Hematopoietic multipotent progenitor cell treated with erythropoietin and hydrocortisone succinate and interleukin-3 and kit ligand, for 17 days (in vitro differentiated cells): ENCODE measurements around the gene STX2.
A peak's percentile ranks its signal among the peaks of the same experiment; 100 is the strongest.
"Not testable (repeated sequence)": the region's sequence is repeated elsewhere in the genome, so short reads cannot be mapped to it uniquely, and the experiment has no call there.

Experiments used
- DNase-seq: peaks from one replicate; pipeline ENCODE4 v3.0.0-alpha.2; 2015; ENCODE audit warnings: low spot score

Gene STX2

GRCh38 chr12:130870442-130871285 lies 31.6 kb upstream of the STX2 start:
- peak; percentile 48 for DNase-seq

- no peak for DNase-seq
These were observed 29.4 kb upstream of the STX2 start for GRCh38 chr12:130868412-130868811.

DNA sequence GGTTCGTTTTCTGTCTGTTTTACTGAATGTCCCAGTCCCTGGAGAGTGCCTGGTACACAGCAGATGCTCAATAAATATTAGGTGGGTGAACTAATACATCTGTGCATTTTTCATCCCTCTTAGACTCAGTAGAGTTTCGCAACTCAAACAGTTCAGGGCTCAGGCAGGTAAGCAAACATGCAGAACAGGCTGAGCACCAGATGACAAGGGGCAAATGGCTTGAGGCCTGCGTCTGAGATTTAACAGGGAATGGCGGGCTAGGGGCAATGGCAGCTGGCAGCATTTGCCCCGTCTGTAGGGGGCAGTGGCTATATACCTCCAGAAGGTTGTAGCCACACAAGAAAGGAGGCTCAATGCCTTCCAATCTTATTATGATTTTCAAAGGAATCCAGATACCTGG lies 24.2 kb upstream of the STX2 start:
- DNase-seq = no peak

DNA sequence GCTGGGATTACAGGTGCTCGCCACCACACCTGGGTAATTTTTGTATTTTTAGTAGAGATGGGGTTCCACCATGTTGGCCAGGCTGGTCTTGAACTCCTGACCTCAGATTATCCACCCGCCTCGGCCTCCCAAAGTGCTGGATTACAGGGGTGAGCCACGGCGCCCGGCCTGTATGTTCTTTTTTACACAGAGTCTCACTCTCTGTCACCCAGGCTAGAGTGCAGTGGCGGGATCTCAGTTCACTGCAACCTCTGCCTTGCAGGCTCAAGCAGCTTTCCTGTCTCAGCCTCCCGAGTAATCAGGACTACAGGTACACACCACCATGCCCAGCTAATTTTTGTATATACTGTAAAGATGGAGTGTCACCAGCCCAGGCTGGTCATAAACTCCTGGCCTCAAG lies 23.7 kb upstream of the STX2 start:
- DNase-seq = not testable (repeated sequence)

DNA sequence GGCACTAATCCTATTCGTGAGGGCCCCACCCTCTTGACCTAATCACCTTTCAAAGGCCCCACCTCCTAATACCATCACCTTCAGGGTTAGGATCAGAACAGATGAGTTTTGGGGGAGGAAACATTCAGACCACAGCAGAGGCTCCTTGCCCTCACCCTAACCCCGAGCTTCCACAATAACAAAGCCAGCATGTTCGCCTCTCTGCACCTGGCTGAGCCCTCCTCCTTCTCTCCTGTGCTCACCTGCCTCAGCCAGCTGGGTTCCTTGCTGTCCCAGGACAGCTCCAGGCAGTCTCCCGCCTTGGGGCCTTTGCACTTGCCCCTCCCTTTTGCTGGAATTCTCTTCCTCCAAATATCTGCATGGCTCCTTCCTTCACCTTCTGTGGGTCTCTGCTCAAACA lies 23.1 kb upstream of the STX2 start:
- no peak for DNase-seq

GRCh38 chr12:130860311-130860710 lies 21.3 kb upstream of the STX2 start:
- no peak for DNase-seq

- DNase-seq = no peak
These were observed 20.1 kb upstream of the STX2 start for GRCh38 chr12:130859161-130859560.

DNA sequence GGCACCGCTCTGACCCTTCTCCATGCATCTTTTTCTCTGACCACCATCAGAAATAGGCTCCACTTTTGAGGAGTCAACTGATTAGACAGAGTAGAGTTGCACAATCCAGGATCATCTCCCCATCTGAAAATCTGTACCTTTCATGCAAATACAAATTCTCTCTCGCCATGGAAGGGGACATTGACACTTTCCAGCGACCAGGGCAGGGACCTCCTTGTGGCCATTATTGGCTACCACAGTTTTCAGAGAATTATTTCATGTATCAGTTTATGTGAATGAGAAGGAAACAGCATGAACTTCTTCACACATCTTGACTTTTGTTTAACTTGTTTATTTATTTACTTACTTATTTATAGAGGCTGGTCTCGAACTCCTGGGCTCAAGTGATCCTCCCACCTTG lies 19.0 kb upstream of the STX2 start:
- no peak for DNase-seq

GRCh38 chr12:130856088-130856487 lies 17.0 kb upstream of the STX2 start:
- DNase-seq = no peak

GRCh38 chr12:130850418-130851021 lies 11.5 kb upstream of the STX2 start:
- DNase-seq = no peak

- DNase-seq = no peak
These were observed 10.7 kb upstream of the STX2 start for GRCh38 chr12:130849561-130850417.

DNA sequence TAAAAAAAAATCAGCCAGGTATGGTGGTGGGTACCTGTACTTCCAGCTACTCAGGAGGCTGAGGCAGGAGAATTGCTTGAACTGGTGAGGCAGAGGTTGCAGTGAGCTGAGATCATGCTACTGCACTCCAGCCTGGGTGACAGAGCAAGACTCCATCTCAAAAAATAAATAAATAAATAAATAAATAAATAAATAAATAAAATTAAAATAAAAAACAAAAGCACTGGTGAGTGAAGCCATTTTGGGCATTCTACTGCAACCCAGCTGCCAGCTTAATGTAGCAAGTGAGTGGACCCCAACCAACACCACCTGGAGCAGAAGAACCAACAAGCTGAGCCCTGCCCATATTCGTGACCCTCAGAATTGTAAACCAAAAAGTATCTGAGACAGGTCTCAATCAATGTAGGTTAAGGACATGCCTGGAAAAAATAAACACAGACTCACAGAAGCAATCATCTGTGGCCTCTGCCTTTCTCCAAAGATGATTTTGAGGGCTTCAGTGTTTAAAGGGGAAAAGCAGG lies 9.8 kb upstream of the STX2 start:
- not testable (repeated sequence) for DNase-seq

DNA sequence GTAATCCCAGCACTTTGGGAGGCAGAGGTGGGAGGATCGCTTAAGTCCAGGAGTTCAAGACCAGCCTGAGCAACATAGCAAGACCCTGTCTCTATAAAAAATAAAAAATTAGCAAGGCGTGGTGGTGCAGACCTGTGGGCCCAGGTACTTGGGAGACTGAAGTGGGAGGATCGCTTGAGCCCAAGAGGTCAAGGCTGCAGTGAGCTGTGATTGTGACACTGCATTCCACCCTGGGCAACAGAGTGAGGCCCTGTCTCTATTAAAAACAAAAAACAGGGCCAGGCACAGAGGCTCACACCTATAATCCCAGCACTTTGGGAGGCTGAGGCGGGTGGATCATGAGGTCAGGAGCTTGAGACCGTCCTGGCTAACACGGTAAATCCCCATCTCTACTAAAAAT lies 9.1 kb upstream of the STX2 start:
- DNase-seq = not testable (repeated sequence)

DNA sequence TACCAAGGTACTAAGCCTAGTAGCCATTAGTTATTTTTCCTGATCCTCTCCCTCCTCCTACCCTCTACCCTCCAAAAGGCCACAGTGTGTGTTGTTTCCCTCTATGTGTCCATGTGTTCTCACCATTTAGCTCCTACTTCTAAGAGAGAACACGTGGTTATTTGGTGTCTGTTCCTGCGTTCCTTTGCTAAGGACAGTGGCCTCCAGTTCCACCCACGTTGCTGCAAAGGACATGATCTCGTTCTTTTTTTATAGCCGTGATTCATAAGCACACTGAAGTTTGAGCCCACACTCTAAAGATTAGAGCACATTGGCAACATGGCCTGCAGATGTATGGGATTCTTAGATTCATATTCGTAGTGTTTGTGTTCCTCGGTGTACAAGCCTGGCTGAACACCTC lies 8.1 kb upstream of the STX2 start:
- DNase-seq = no peak

DNA sequence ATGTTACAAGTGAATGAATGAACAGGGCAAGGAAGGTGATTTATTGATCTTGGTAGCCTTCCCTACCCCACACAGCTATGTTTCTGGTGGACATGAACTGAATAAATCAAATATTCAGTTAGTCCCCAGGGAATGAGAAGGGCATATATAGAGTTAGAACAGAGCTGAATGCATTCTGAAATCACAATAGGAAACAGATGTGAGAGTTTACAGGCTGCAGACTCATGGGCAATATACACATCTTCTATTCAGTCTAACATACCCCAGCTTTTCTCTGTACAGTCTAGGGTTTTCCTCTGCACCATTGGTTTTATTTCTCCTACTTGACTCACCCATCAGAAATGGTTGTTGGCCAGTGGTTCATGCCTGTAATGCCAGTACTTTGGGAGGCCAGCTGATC lies 7.3 kb upstream of the STX2 start:
- no peak for DNase-seq

- no peak for DNase-seq
These were observed 837 bp upstream of the STX2 start for GRCh38 chr12:130839770-130840404.

DNA sequence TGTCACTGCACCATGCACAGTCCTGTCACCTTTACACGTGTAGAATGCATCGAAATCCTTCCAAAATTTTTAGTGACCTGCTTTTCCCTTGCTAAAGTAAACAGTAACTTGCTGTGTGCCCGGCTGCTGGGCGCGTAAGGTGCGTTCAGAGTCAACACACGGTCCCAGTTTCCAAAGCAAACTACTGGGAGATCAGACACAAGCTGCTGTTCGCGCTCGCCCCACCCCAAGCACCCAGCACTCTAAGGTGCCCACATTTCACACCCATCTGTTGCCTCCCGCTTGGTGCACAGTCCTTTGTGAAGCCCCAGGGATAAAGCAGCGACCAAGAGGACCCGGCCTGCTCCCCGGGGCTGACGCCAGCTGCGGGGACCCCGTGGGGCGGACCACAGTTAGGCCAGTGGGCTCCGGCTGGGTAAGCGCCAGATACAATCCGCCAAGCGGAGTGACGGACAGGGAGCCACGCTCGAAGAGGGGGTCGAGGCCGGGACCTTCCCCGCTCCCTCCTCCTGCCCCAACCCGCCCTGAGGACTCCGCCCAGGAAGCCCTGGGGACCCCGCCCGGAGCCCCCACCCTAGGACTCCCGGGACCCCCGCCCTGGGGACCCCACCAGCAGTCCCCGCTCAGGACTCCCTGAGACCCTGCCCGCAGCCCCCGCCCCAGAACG lies 633 bp downstream of the STX2 start:
- DNase-seq = peak; percentile 66

DNA sequence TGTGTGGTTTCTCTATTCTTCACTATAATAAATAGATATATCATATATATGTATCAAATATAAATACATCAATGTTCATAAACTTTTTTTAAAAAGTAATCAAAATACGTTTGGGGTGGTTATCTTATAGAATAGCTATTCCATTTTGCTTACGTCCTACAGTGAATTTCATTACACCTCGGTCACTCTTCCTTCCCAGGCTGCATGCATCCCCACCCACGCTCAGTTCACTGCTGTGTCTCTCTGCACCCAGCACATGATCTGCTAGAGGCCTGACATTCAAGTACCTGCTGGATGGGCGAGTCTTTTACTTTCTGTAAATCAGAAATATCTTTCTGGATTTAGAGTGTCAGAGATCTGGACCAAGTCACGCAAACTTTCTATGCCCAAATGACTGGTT lies 3.6 kb downstream of the STX2 start:
- peak; percentile 36 for DNase-seq

DNA sequence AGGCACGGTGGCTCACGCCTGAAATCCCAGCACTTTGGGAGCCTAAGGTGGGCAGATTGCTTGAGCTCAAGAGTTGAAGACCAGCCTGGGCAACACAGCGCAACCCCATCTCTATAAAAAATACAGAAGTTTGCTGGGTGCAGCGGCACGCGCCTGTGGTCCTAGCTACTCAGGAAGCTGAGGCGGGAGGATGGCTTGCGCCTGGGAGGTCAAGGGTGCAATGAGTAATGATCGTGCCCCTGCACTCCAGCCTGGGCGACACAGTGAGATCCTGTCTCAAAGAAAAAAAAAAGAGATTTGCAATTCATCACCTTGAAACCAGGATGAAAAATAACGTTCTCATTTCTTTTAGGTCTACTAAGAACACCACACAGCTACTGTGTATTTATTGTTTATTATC lies 4.0 kb downstream of the STX2 start:
- DNase-seq = no peak

DNA sequence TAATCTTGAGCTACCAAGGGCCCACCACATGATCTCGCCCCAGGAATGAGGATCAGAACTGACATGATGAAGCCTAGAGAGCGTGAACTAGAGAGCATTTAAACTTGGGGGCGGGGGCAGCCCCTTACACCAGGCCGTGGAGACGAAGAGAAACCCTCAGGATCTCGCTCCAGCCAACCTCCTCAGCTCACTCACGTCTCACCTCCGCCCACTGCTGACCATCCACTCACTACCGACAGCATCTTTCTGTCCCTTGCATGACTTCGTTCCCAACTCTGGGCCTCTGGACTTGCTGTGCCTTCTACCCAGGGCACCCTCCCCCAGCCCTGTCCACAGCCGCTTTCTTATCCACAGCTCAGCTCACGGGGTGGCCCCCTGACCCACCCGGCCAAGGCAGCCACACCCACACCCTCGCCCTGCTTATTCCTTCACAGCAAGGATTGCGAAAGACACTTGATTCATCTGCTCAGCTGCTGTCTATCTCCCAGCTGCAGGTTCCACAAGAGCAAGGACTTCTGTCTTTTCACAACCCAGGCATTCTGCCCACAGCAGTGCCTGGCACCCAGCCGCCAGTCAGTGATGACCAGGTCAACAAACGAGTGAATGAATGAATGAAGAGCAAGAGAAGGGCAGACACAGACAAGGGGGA lies 6.4 kb downstream of the STX2 start:
- DNase-seq = peak; percentile 87

- peak; percentile 24 for DNase-seq
These were observed 7.1 kb downstream of the STX2 start for GRCh38 chr12:130831876-130832405.
